Ramos (cell line): ENCODE results near the gene MTHFR.

Experiments
- in situ Hi-C: fragments of 300-500 bp; cut with MboI; formaldehyde crosslinking; loops from one replicate; pipeline ENCODE4 v1.14.3; 2022; ENCODE audit warnings: low sequenced_read_pairs; ENCODE audit not compliant: unreplicated experiment

MTHFR gene

DNA sequence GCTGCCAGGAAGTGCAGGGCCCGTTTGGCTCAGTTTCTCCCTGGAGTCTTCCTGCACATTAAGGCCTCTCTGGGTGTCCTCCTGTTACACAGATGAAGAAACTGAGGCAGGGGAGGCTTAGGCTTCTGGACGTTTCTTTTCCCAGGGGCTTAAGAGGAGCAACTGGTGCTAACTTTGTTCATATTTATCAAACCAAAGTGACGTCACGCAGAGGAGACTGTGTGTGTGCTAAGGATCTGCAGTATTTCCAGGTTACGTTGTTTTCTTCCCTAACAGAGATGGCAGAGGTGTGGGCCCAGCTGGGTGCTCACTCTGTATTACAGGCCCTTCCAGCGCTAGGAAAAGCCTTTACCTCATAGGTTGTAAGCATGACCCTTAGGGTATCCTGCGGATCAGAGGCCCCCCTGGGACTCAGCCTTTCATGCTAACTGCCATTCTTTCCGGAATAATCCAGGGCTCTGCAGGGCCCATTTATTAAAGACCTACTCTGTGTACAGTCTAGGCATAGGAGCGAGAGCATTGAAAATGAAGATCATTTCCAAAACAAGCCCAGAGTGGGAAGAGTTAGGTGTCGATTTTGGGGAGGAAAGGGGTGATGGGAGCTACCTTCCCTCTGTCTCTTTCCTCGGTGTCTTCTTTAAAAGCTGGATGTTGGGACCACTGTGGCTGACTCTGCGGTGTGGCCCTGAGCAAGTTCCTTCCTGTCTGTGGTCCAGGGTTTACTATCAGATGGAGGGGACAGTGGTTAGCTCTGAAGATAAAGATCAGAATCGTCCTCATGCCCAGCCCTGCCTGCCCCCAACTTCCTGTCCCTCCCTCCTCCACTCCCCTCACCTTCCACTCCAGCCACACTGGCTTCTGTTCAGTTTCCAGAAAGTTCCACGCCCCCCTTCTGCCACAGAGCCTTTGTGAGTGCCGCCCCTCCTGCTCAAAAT is 65.2 kb downstream of the MTHFR start:
- in situ Hi-C loops = no loop called here

DNA sequence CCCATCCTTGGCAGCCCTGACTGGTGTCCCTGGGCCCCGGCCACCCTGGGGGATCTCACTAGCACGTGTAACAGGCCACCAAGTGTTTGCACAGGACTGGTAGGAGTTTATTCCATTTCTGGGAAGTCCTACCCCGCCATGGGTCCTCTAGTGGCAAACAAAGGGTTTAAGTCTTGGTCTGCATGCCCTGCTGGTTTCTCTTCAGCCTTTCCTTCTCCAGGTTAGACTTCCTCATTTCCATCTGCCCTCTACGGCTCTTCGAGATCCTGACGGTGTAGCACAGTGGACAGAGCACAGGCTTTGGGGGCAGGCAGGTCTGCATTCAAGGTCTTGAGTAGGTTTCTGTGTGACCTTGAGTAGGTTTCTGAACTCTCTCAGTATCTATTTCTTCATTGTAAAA is 67.0 kb downstream of the MTHFR start:
- in situ Hi-C loops = no loop called here

DNA sequence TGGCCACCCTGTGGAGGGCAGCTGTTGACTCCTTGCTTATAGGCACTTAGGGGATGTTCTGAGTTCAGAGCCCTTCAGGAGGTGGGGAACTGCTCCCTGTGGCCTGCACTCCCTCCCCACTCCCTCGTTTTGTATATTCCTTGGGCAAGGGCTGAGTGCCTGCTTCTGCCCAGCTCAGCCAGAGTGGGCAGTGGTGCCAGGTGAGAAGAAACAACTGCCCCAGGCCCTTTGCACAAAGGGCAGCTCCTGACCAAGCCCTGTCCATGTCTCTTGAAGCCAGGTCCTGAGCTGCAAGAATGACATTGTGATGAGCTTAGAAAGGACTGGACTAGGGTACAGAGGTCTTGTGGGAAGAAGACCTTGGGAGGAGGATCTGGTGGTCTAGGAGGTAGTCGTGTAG is 67.7 kb downstream of the MTHFR start:
- in situ Hi-C loops = no loop called here

DNA sequence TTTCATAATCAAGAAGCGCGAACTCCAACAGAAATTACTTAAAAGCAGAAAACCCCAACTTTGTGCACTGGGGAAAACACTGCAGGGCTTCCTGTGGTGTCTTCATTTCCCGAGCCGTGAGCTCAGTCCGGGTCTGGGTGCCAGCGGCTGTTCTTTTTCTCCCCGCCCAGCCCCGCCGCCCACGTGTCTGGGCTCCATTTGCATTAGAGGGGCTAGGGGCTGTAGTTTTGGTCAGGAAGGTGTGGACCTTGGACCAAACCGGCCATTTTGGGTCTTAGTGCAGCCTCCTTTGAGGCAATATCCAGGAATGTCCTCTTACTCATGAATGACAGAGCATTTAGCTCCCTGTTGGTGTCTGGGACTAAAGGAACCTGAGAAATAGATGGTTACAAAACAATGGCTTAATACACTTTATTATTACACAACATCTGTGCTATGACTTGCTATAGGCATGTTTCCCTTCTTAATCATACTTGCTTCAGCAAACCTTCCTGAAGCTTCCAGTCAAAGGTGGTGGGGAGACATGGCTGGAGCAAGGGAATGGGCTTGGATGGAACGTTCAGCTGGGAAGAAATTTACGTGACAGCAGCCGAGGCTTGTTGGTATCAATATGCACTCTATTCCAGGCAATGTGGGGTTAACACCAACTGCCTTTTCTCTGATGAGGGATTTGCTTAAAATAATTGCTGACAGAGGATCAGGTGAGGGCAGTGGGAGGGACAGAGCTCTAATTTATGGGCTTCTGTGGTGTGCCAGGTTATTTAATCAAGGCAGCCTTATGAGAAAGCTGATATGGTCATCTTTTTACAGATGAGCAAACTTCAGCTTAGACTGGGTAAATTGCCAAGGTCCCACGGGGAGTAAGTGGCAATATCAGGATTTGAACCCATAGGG is 68.8 kb downstream of the MTHFR start:
- in situ Hi-C loops = no loop called here

DNA sequence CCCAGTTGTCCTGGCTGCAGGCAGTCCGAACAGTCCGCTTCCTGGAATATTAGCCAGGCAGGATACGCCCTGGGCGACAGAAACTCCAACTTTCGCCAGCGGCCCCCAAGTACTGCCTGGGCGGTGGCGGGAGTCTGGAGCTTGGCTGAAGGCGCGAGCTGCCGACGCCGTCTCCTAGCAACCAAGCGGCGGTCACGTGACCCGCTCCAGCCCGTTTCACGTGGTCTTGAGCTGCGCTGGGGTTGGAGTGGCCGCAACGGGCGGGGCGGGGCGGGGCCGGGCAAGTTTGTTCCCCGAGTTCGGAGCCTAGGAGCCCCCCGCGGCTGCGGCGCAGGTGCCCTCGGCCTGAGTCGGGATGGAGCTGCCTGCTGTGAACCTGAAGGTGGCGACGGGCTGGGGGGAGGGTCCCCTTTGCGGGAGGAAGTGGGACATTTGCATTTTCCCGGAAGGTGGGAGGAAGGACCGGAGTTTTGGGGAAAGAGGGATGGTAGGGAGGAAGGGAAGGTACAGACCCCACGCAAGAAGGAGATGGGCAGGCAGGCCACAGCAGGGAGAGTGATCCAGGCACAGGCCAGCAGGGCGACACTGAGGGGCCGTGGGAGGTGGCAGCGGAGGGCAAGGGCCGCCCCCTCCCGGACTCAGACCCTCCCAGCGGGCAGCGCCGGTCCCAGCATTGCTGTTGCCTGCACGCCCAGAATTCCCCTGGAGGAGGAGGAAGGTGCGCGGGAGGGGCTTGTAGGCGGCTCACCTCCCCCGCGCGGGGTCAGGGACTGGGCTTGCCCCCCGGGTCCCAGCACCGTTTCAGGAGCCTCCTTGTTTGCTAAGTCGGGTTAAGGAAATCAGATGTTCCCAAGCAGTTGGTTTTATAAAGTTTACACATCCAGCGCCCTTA is 69.7 kb downstream of the MTHFR start, which contains the start of gene AGTRAP:
Gene AGTRAP, plus strand, starts transcription at position 283 of the 892 bp plus-strand sequence. Its CDS starts 73 bp downstream, at position 356.
- in situ Hi-C loops = no loop called here
